ENCODE measurements around the gene FAM227A. TPM values are rescaled to one million over a fixed set of nuclear protein-coding genes. Genes with fewer than 3 reads are reported as not detected.

The FAM227A gene
- total and polyA plus RNA-seq, 2 of the 13 experiments (the other 11 are each of a cell fraction or from before 2014, with no cell fraction given), result 1.0 to 1.5 TPM

GRCh38 chr22:38649841-38650522 is 6.2 kb downstream of the FAM227A start:
- ChIA-PET CTCF (ENCODE audit: low intra/inter-chr PET ratio, low total read pairs) (no interaction called here), POLR2A (no interaction called here)
- H2AFZ ChIP-seq (ENCODE audit: low read length), result no peak overlapping the region
- H3K36me3 ChIP-seq (replicated peaks in 1 of 2; ENCODE audit: control insufficient read depth in 1 of 2, insufficient read depth in 2 of 2, low read length in 2 of 2), result no peaks in the 10 kb centered on the region
- no peak overlapping the region for H3K4me2 ChIP-seq (ENCODE audit: low read depth, low read length)
- no peak overlapping the region for H3K9ac ChIP-seq (ENCODE audit: insufficient read depth, low read depth, low read length)
- no peaks in the 10 kb centered on the region for H3K9me3 ChIP-seq (ENCODE audit: low read length)
- no peak for FAIRE-seq
- in situ Hi-C loops (cut with HindIII; ENCODE audit: extremely low pct_ligation_motif_present, low pct_unique_long_range_greater_than_20kb) (no loop called here), intact Hi-C loops (cut with micrococcal nuclease; ENCODE audit: unreplicated experiment) (no loop called here)
- no peaks in the 10 kb centered on the region for H3K79me2 ChIP-seq (ENCODE audit: insufficient read depth, low read length)
- H3K4me1 ChIP-seq (ENCODE audit: insufficient read depth, low read length), result no peaks in the 10 kb centered on the region
- DNase-seq (ENCODE audit: low spot score), result no peak
- H4K20me1 ChIP-seq (ENCODE audit: insufficient read depth, low read length), result no peaks in the 10 kb centered on the region
- ATAC-seq, result no peak
- no peak overlapping the region for H3K4me3 ChIP-seq (replicated peaks in 1 of 3; ENCODE audit: insufficient read depth in 1 of 3, low read depth in 2 of 3, low read length in 3 of 3)
- no peak overlapping the region for H3K27ac ChIP-seq (ENCODE audit: extremely low read length, insufficient read depth, low read length)
- WGBS (ENCODE audit: low lambda C conversion rate), result 76% methylated on average over 5 of the region's 5 CpGs
- TF ChIP-seq ZNF615 (CRISPR knock-in tag; IDR thresholded peaks at IDR 0.05; ENCODE audit: borderline replicate concordance) (no peak), IKZF4 (CRISPR knock-in tag; IDR thresholded peaks at IDR 0.05; ENCODE audit: borderline replicate concordance, low read depth, not compliant biosample characterization) (no peak), NAIF1 (CRISPR knock-in tag; IDR thresholded peaks at IDR 0.05; ENCODE audit: borderline replicate concordance) (no peak), ZNF589 (CRISPR knock-in tag; conservative IDR thresholded peaks at IDR 0.05) (no peak), ELF4 (CRISPR knock-in tag; IDR thresholded peaks at IDR 0.05; ENCODE audit: borderline replicate concordance) (no peak), DMTF1 (CRISPR knock-in tag; IDR thresholded peaks at IDR 0.05) (no peak), GMEB1 (CRISPR knock-in tag; IDR thresholded peaks at IDR 0.05; ENCODE audit: borderline replicate concordance) (no peak), RBAK (CRISPR knock-in tag; IDR thresholded peaks at IDR 0.05) (no peak), SRSF1 (optimal IDR thresholded peaks at IDR 0.05; ENCODE audit: low read depth, low read length) (no peak), ZNF83 (CRISPR knock-in tag; IDR thresholded peaks at IDR 0.05; ENCODE audit: borderline replicate concordance) (no peak)
- no TSS peak for BruUV-seq (replicated peaks)
- H3K27me3 ChIP-seq (ENCODE audit: control insufficient read depth in 1 of 2, insufficient read depth in 2 of 2, low read length in 2 of 2), result no peaks in the 10 kb centered on the region; a peak in 1 of 5 replicates

Measured in HepG2 (cell line).